Body of pancreas (tissue), 4 donors: ENCODE data around the gene POGZ.

ENCODE experiments used
- POLR2A ChIP-seq, 3 donors: fragments of 450-650 bp; IDR thresholded peaks; one replicate each; pipeline ENCODE4 v1.6.1; 2016; ENCODE audit warnings: antibody characterized with exemption in 3 of 3, mild to moderate bottlenecking in 2 of 3
- TF ChIP-seq, protein P1 (sequence below), 7 experiments: fragments of 450-650 bp in 4 of 7; fragments of 200-600 bp in 3 of 7; sonication (generic) in 3 of 7; IDR thresholded peaks; one replicate each; pipeline ENCODE4 v1.5.1; 2016 to 2019; ENCODE audit warnings: antibody characterized with exemption in 7 of 7

DNA sequence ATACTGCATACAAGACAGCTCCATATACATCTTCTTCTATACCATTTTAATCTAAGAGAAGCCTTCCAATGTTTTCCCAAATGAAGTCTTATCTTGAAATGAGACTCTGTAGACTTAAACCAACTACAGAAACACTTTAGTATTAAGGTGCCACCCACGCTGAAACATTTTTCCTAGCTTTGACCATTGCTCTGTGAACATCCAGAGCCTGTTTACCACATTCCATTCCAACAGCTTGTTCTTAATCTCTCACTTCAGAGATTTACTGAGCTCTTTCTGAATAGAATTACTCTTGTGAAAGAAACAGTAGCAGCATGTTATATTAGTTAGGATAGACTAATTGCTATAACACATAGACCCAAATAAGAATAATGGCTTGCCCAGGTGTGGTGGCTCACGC lies 19.6 kb upstream of the POGZ start:
- TF ChIP-seq, protein P1, sequence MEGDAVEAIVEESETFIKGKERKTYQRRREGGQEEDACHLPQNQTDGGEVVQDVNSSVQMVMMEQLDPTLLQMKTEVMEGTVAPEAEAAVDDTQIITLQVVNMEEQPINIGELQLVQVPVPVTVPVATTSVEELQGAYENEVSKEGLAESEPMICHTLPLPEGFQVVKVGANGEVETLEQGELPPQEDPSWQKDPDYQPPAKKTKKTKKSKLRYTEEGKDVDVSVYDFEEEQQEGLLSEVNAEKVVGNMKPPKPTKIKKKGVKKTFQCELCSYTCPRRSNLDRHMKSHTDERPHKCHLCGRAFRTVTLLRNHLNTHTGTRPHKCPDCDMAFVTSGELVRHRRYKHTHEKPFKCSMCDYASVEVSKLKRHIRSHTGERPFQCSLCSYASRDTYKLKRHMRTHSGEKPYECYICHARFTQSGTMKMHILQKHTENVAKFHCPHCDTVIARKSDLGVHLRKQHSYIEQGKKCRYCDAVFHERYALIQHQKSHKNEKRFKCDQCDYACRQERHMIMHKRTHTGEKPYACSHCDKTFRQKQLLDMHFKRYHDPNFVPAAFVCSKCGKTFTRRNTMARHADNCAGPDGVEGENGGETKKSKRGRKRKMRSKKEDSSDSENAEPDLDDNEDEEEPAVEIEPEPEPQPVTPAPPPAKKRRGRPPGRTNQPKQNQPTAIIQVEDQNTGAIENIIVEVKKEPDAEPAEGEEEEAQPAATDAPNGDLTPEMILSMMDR (IDR thresholded peaks at IDR 0.05), result no peak
- TF ChIP-seq POLR2A (IDR thresholded peaks at IDR 0.05), result no peak
